Gastroesophageal sphincter (tissue), 3 donors: ENCODE measurements around the gene GINS3.
"Not testable (repeated sequence)": the region's sequence is repeated elsewhere in the genome, so short reads cannot be mapped to it uniquely, and the experiment has no call there.

ENCODE experiments used
- CTCF ChIP-seq, 4 experiments: fragments of 200-600 bp in 2 of 4; fragments of 450-650 bp in 2 of 4; sonication (generic) in 1 of 4; IDR thresholded peaks; one replicate each; pipeline ENCODE4 v1.5.1; 2017 to 2019; ENCODE audit warnings: antibody characterized with exemption in 4 of 4, mild to moderate bottlenecking in 2 of 4, moderate library complexity in 2 of 4
- POLR2A ChIP-seq, 2 donors: fragments of 450-650 bp; IDR thresholded peaks; one replicate each; pipeline ENCODE4 v1.6.1; 2017; ENCODE audit warnings: antibody characterized with exemption in 2 of 2, mild to moderate bottlenecking in 2 of 2, moderate library complexity in 1 of 2
- POLR2AphosphoS5 ChIP-seq: sonication (generic); formaldehyde crosslinking; IDR thresholded peaks from one replicate; pipeline ENCODE4 v1.6.1; 2017; ENCODE audit warnings: antibody characterized with exemption

- not testable (repeated sequence) for TF ChIP-seq POLR2A (IDR thresholded peaks at IDR 0.05); POLR2AphosphoS5; CTCF (IDR thresholded peaks at IDR 0.05)
Measured at GRCh38 chr16:58415961-58416360, 23.7 kb downstream of the GINS3 start.
